ENCODE data around the gene ITIH6.

GRCh38 chrX:54799046-54799445 is 991 bp upstream of the ITIH6 start:
- TF ChIP-seq FOXP2 (optimal IDR thresholded peaks at IDR 0.05; ENCODE audit: borderline replicate concordance, extremely low read depth, extremely low read length, insufficient read depth): no peak
- TF ChIP-seq REST (IDR thresholded peaks at IDR 0.05; ENCODE audit: insufficient read depth in 1 of 2, low read depth in 2 of 2, low read length in 2 of 2): no peak
- no peak for TF ChIP-seq POLR2AphosphoS5 (IDR thresholded peaks at IDR 0.05; ENCODE audit: low read depth, low read length)
